Raji (cell line): ENCODE results near the gene BCAS3.

ENCODE experiments used
- POLR2A ChIP-seq: IDR thresholded peaks from 2 replicates; pipeline ENCODE4 v1.6.1; 2011; ENCODE audit warnings: low read depth, low read length, control low read depth; ENCODE audit not compliant: insufficient read depth

Gene BCAS3

DNA sequence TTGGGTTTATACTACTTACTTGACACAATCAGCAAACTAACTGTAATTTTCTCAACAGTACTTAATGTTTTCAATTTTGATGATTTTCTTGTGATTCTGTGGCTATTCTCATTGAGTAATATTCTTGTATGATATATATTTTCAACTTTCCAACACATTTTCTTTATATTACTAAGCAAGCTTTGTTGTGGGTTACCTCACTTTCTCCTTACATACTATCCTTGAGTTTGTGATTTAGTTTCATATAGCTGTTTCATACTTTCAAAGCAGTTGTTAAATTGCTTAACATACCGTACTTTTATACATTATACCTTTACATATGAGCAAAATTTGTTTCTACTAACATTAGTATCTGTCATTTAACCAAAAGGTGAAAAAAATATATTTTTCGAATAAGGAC, 197.1 kb downstream of the BCAS3 start:
- no peak for TF ChIP-seq POLR2A

DNA sequence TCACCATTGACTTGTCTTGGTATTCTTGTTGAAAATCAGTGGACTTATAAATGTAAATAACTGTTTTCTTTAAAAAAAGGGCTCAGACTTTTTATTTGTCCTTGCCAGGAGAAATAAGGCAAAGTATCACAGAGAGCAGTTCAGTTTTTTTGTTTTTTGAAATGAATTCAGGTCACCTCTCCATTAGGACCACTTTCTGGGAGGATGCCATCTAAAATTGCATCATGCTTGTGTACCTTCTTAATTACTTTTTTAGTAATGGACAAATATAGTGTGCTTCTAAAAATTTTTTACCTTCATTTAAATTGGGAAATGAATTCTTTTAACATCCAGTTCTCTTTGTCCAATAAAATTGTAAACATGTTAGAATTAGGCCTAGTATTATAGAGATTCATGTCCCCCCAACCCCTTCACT, 210.0 kb downstream of the BCAS3 start:
- TF ChIP-seq POLR2A, result no peak

GRCh38 chr17:60888812-60889709, 211.4 kb downstream of the BCAS3 start:
- TF ChIP-seq POLR2A, result no peak

DNA sequence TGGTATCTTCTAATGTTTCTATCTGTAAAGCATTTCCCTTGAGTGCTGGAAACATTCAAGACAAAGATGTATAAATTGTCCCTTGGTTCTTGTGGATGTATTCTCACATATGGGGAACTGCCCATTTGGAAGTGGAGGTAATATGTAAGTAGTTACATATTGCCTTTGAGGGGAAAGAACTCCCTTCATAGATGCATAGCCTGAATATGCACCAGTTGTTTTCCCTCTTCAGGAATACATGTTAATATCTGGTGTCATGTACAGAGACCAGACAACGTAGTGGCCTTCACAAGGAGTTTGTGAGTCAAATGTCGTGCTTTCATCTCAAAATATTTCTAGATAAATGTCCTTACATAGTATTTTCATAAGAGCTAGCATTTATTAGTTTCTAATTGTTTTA, 213.5 kb downstream of the BCAS3 start:
- no peak for TF ChIP-seq POLR2A

DNA sequence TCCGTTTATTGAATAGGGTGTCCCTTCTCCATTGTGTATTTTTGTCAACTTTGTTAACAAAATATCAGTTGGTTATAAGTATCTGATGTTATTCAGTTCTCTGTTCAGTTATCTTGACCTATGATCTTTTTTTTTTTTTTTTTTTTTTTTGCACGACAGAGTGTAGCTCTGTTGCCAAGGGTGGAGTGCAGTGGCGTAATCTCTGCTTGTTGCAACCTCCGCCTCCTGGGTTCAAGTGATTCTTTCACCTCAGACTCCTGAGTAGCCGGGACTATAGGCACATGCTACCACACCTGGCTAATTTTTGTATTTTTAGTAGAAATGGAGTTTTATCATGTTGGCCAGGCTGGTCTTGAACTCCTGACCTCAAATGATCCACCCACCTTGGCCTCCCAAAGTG, 215.8 kb downstream of the BCAS3 start:
- TF ChIP-seq POLR2A, result no peak

DNA sequence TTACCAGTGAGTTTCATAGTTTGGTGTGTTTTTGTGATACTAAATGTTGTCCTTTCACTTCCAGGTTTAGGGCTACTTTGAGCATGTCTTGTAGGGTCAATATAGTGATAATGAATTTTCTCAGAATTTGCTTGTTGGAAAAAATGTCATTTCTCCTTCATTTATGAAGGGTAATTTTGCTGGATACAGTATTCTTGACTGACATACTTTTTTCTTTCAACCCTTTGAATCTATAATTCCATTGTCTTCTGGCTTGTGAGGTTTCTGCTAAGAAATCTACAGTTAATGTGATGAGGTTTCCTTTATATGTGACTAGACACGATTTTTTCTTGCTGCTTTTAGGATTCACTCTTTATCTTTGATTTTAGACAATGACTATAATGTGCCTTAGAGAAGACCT, 219.3 kb downstream of the BCAS3 start:
- TF ChIP-seq POLR2A, result no peak

GRCh38 chr17:60899115-60899514, 221.5 kb downstream of the BCAS3 start:
- TF ChIP-seq POLR2A, result no peak

DNA sequence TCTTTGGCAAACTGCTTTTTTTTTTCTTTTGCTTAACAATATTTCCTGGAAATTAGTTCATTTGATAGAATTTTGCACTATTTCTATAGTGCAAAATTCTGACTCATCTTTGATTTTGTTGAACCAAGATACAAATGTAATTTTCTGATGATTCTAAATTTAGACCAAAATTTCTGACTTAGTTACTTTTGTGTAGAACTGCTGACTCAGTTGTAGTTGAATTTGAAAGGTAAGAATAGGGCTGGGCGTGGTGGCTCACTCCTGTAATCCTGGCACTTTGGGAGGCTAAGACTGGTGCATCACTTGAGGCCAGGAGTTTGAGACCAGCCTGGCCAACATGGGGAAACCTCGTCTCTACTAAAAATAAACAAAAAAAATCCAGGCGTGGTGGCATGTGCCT, 223.0 kb downstream of the BCAS3 start:
- TF ChIP-seq POLR2A, result no peak

DNA sequence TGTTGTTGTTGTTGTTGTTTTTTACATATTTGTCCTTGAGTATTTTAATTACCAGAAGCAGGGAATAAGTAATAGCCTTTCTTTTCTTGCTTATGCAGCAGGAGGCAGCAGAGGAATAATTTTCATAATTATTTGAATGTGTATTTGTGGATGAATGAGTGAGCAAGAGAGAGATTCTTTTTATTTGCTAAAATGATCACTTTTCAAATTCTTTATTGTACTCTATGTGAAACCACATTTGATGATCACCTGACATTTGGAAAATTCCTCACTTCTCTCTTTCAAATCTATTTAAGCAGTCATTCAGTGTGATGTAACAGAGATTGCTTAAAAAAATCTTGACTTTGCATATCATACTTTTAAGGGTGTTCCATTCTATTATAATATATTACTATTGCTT, 223.6 kb downstream of the BCAS3 start:
- no peak for TF ChIP-seq POLR2A

DNA sequence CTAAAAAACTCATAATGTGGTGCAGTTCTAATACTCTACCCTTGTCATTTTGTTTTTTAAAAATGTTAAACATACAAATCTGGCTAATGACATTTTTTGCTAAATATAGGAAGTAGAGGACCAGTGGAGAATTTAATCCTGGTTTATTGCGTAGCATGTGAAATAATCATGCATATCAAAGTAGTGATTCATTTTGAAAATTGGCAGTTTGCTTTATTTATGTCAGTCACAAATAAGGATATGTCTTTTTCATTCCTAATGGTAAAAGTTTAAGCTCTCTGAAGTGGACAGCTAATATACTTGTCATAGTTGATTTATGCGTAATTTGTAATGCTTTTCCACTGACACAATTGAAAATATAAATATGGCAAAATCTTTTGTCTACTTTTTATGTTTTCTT, 224.2 kb downstream of the BCAS3 start:
- TF ChIP-seq POLR2A, result no peak

GRCh38 chr17:60902399-60902798, 224.7 kb downstream of the BCAS3 start:
- no peak for TF ChIP-seq POLR2A

GRCh38 chr17:60904582-60904981, 226.9 kb downstream of the BCAS3 start:
- no peak for TF ChIP-seq POLR2A

- TF ChIP-seq POLR2A, result no peak
Observed at GRCh38 chr17:60905709-60906108, 228.1 kb downstream of the BCAS3 start.

GRCh38 chr17:60908324-60908723, 230.7 kb downstream of the BCAS3 start:
- no peak for TF ChIP-seq POLR2A

DNA sequence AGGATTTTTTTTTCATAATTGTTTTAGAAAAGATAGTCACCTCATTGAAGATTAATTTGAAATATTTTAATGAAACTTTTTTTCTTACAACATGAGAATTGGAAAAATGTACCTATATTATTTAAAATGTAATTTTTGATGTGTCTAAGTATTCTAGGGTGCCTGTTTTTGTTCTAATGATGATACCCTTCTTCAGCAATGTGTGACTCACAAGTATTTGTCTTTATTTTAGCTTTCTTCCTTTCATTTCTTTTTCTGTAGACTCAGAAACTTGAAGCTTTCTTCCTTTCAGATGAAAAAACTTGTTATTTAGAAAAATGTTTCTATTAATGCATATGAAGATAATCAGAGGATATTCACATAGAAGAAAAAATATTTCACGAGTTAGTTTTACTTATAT, 231.8 kb downstream of the BCAS3 start:
- TF ChIP-seq POLR2A, result no peak

- no peak for TF ChIP-seq POLR2A
Observed at GRCh38 chr17:60910415-60910814, 232.8 kb downstream of the BCAS3 start.

DNA sequence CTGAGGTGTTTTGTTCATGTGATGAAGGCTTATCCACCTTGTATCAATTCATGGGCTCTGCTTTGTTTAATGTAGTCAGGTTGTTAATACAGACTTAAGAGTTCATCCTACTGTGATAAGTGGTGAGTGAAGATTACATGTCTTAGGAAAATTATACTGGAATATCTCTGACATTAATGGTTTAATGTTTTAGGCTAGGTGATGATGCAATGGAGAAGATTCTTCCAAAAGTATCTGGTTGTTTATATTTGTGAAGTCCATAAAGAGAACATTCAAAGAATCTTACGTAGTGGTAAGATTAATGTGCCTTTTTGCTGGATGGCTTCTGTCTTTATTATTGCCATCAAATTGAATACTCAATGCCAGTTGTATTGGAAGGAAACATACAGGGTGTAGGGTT, 236.4 kb downstream of the BCAS3 start:
- TF ChIP-seq POLR2A, result no peak
